Cerebellar nuclear complex (tissue), 1 donor: Measurements from ENCODE around the gene RBP2.
"Not testable (repeated sequence)": the region's sequence is repeated elsewhere in the genome, so short reads cannot be mapped to it uniquely, and the experiment has no call there.

ENCODE experiments used
- DNase-seq, 2 experiments: peaks; one replicate each; lab custom pipeline; 2025; lab: John Stamatoyannopoulos, UW

Gene RBP2

DNA sequence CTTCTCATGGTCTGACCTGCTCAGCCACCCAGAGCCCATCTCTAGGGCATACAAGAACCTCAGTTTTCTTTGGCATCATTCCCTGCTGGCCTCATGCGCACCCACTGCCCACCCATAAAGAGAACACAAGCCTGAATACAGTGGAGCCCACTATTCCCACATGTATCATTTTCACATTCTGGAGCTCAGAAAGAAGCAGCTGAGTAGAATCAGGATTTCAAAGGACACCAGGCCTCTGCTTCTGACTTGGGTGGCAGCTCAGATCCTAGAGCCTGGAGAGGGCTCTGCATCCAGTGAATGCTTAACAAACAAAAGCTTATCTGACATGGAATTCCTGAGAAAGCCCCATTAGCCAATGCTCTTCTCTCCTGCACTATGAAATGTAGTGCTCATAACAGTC lies 34.7 kb downstream of the RBP2 start:
- DNase-seq, result no peak

DNA sequence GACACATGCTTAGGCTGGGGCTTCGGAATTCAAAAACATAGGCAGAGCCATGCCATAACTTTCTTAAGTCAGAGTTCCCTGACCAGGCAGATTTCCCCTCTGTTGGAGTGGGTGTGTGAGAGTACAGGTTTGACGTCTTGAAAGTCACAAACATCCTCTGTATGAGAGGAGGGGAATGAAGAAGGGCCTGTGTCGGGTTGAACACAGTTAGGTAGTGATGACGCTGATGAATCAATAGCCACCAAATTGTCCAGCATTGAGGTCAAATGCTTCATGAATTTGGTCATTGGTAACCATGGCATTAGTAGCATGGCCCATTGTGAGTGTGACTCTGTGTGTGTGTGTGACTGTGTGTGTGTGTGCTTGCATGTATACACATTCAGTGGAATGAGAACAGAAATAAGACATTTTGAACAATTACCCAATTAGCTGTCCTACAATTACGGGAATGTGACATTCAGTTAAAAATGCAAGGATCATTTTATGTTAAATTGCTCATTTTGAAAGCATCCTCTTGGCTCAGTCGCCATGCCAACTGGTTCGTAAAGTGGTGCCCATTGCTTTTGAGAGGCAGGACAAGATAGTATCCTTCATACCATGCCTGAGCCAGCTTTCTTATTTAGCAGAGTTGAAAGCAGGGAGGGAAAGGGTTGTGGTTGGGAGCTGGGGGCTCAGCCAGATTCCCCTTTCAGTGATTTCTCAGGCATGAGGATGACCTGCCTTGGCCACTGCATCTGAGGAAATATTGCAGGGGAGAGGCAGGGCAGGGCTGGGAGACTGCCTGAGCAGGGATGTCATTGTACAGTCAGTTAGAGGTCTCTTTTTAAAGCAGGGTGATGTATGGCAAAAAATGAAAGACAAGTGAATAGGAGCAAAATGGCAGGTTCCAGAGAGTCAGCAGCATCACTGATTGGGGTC lies 35.4 kb downstream of the RBP2 start:
- DNase-seq, result no peak

DNA sequence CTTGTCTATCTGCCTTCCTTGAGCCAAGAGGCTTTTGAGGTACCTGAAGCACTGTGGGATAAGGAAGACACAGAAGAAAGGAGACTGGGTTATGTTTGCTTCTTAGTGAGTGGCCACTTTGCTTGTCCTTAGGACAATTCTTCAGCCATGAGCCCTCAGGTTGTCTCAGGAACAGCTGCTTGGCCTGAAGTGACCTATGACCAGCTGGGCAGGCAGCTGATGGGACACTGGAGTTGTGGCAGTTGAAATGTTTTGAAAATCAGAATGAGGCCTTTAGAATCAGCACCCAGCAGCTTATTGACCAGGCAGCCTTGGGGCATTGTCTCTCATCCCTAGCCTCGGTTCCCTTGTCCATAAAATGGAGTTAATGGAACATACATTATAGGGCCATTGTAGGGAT lies 37.0 kb downstream of the RBP2 start:
- no peak for DNase-seq

DNA sequence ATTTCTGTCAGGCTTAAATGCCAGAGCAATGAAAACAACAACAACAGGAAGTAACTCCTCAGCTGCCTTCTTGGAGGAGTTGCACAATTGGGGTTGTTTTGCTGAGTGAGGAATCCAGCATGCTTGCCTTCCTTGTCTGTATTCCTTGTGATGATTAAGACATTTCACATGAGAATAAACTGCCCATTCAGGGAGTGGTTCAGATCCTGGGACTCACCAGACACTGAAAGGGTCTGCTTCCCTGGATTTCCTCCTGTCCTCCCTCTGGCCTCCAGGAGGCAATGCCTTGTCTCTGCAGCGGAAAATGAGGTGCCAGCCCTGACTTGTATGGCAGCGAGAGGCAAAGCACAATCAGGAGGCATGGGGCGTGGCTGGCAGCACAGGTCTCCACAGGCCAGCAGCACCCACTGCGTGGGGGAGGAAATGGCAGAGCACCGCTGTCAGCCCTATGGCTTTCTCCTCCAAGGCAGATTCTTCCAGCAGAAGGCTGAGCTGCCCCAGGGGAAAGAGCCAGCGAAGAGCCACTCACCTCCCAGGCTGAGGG lies 41.5 kb downstream of the RBP2 start:
- DNase-seq, result no peak

DNA sequence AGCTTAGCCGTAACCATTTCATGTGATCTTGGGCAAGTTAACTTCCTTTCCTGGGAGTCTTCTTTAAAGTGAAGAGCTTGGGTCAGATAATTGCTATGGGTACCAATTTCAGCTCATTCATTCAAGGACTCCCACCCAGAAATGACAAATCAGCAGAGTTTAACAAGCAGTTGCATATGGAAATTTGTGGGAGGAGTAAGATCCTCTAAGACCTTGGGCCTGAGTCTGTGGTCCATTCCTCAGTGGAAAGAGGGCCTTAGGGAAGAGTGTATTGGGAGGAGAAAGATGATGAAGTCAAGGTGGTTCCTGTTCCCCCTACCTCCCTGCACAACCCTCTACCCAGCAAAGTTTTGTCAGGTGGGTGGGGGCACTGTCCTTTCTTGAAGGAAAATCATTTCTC lies 42.1 kb downstream of the RBP2 start:
- DNase-seq, result no peak

DNA sequence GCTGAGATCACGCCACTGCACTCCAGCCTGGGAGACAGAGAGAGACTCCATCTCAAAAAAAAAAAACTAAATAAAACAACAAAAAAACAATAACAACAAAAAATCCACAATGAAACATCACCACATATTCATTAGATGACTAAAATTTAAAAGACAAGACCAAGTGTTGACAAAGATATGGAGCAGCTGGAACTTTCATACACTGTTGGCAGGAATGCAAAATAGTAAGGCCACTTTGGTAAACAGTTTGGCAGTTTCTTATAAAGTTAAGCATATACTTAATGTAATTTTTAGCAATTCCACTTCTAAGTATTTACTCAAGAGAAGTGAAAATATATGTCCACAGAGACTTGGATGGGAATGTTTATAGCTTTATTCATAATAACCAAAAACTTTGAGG lies 43.2 kb downstream of the RBP2 start:
- no peak for DNase-seq

DNA sequence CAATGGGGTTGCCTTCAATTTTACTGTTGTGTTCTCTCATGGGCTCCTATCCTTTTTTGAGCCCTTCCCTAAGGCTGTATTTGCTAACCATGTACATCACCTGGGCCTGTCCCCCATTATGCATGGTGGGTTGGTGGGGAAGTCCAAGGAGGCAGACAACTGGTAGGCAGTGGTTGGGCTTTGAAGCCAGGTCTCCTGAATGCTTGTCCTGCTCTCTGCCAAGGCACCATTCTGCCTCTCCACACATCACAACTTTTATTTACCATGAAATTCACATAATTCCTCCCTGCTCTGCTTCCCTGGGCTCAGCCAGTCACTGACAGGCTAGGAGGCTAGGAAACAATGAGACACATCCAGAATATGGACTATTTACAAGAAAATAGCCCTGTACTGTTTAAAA lies 45.8 kb downstream of the RBP2 start:
- no peak for DNase-seq

DNA sequence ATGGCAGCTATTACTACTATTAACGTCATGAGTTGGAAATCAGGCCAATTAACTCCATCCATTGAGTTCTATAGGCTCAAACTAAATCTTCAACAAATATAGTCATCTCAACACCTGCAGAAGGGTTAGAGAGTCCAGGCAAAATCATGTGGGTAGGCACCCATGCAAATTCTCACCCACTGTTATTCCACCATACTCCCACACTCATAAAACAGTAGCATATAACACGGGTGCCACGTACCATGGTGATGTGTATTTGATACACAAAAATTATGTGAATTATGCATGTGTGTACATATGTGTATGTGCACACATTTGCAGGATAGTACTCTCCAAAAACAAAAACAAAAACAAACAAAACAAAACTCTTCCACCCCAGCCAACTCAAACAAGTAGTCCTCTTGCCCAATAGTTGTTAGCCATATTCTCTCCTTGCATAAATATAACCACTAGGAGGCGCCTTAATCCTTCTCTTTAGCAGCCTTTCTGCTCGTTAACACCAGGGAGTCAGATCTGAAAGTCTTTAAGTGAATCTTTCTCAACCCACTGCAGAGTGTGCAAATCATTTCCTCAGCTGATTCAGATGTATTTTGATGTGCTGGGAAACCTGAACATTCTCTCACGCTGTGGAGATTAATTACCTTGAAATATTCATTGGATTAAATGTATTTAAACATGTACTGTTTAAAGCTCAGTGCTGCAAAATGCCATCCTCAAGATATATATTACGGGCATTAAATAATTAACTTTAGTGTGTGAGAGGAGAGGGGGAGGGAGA lies 48.8 kb downstream of the RBP2 start:
- DNase-seq, result no peak

DNA sequence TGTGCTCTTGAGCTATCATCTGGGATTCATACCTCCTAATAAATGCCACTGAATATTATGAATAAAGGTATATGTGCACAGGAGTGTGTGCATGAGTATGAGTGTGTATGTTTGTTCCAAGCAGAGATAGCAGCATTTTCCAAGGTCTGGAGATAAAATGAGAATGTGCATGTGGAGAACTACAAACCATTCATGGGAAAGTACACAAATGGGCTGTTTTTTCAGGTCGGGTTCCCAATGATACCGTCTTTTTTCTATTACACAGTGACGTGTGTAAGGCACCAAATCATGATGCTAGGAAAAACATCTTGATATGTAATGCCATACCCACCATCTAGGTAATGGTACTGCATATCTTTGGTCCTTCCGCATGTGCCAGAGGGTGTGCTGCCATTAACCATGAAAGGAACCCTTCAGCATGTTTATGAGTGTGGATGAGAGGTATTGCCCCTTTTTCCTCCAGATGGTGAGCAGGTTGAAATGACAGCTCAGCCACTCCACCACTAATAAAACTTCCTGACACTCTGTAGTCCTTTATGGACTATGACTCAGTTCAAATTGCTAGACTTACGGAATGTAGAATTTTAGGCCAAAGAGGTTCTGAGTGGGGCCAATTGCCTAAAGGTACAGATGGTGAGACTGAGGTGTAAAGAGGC lies 50.4 kb downstream of the RBP2 start:
- no peak for DNase-seq

DNA sequence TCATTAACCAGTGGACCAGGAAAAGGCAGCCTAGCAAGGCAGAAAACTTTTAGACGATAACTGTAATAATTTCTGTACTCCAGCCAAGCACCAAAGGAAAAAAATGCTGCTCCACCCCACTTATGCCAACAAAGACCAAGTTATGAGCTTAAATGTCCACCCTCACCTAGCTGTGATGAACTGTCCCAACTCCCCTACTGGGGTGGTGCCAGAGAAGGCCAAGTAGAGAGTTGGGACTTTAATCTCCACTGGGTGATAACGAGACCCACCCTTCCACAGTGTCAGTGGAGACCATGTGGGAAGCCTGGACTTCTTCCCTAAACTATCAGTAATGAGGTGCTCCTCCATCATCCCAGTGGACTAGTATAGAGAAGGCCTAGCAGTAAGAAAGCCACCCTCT lies 53.1 kb downstream of the RBP2 start:
- no peak for DNase-seq

DNA sequence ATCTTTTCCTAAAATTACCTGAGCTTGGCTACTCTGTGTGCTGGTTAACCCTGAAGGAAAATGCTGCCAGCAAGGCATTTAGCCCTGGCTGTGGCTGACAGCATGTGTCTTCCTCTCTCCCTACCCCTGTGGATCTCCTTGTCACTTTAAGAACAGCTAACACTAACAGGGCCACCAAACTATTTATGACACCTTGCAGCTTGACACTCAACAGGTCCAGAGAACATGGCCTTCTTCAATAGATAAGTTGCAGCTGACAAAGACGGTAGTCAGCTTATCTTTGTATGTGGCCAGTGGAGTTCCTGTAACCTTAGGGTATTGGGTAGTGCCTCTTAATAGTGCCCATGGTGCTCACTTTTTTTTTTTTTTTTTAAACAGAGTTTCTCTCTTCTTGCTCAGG lies 54.9 kb downstream of the RBP2 start:
- no peak for DNase-seq

DNA sequence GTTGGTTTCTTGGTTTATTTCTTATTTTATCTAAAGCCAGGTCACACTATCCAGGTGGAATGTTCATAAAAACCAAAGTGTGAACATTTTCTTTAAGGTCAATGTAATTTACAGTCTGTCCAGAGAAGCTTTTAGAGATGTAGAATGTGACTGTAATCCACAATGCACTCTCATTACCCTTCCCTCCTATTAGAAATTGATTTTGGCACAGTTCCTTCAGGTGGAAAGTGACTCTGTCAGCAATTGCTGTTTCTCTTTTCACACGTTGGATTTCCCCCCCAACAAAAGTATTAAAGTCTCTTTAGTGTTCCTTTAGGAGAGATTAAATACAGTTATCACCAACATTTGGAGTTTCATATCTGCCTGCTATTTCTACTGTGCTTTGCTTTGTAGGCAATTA lies 55.3 kb downstream of the RBP2 start:
- DNase-seq, result no peak

DNA sequence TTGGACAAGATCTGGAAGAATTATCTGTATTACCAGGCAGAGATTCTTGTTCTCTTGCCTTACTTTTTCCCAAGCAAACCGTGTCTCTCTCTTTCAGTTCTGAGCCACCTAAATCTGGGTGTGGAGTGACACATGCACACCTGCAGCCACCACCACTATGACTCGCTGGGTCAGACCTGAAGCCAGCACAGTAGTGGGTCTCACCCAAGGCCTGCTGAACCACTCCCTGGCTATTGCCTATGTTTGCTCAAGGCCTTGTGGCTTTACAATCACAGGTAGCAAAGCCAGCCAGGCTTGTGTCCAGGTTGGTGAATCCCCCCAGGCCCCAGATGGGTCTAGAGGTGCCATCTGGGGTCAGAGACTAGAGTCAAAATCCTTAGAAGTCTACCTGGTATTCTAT lies 58.2 kb downstream of the RBP2 start:
- no peak for DNase-seq

DNA sequence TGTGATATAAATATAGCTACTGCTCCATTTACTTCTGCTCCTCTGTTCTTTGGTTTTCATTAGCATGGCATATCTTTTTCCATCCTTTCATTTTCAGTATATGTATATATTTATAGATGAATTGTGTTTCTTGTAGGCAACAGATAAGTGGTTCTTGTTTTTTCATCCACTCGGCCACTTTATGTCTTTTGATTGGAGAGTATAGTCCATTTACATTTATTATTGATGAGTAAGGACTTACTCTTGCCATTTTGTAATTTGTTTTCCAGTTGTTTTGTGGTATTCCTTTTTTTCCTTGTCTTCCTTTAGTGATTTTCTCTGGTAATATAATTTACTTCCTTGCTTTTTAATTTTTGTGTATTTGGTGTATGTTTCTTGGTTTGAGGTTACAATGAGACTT lies 60.0 kb downstream of the RBP2 start:
- no peak for DNase-seq

DNA sequence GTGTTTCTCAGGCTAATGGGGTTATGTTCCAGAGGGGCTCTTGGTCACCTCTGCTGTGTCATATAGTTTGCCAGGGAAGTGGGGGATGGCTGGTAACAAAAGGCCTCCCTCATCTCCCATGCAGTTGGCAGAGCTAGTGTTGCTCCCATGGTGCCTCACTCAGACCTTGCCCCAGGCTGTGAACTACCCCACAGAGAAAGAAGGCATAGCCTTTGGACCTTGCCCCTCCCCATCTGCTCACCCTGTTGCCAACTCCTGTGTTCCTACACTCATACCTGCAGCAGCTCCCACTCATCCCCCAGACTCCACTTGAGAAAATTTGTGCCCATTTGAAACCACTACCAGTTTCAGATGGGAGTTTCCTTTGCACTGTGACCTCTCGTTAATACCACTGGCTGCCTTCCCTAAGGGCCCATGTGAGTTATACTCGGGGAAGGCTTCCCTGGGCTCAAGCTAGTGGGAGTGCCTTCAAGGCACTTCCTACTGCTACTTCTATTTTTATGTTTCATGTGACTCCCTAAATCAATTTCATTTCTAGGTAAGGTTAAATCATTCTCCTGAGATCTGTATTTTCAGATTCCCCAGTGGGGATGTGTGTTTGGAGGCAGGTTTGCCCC lies 61.6 kb downstream of the RBP2 start:
- no peak for DNase-seq

DNA sequence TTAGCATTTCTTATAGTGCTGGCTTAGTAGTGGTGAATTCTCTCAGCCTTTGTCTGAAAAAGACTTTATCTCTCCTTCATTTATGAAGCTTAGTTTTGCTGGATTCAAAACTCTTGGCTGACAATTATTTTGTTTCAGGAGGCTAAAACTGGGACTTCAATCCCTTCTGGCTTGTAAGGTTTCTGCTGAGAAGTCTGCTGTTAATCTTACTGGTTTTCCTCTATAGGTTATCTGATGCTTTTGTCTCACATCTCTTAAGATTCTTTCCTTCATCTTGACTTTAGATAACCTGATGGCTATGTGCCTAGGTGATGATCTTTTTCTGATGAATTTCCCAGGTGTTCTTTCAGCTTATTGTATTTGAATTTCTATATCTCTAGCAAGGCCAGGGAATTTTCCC lies 63.4 kb downstream of the RBP2 start:
- not testable (repeated sequence) for DNase-seq
